Large intestine (tissue), 3 donors: ENCODE results near the gene HSCB. TPM values are rescaled to one million over a fixed set of nuclear protein-coding genes. Genes with fewer than 3 reads are reported as not detected.

Experiments
- DNase-seq, 2 donors: peaks; one replicate each; pipeline versions ENCODE4 v3.0.0 to v3.0.0-alpha.2; 2013
- H3K27ac ChIP-seq: one replicate; pipeline ENCODE4 v1.5.1; 2013; ENCODE audit warnings: low read length
- H3K27me3 ChIP-seq: 2 replicates; pipeline ENCODE4 v1.6.1; 2013; ENCODE audit warnings: low read length; ENCODE audit not compliant: control insufficient read depth, insufficient read depth
- H3K36me3 ChIP-seq: 2 replicates; pipeline ENCODE4 v1.6.1; 2013; ENCODE audit warnings: low read length; ENCODE audit not compliant: control insufficient read depth, insufficient read depth
- H3K4me1 ChIP-seq: one replicate; pipeline ENCODE4 v1.6.1; 2013; ENCODE audit warnings: low read length; ENCODE audit not compliant: control insufficient read depth, insufficient read depth
- H3K4me3 ChIP-seq: one replicate; pipeline ENCODE4 v1.5.1; 2013; ENCODE audit warnings: low read length
- H3K9me3 ChIP-seq: one replicate; pipeline ENCODE4 v1.6.1; 2013; ENCODE audit warnings: mild to moderate bottlenecking, low read depth, low read length, moderate library complexity; ENCODE audit not compliant: control insufficient read depth
- WGBS: methylation state at CpG from one replicate; pipeline ENCODE4 v1.1.5; 2013; ENCODE audit warnings: low lambda C conversion rate; ENCODE audit not compliant: insufficient coverage; 5-methylcytosine and 5-hydroxymethylcytosine counted together
- polyA plus RNA-seq: library from polyadenylated mRNA; unstranded; fragments of 120-200 nt; gene quantifications from one replicate; pipeline ENCODE4 v1.2.1, GENCODE V29; 2013

Gene HSCB
- polyA plus RNA-seq, 1 donor: 21.7 TPM

- no peak overlapping the region for H3K27ac ChIP-seq
- no peak overlapping the region for H3K4me3 ChIP-seq
- H3K9me3 ChIP-seq: no peaks in the 10 kb centered on the region
- 100% methylated on average over 1 of the region's 6 CpGs for WGBS
- no peak for DNase-seq
- no peaks in the 10 kb centered on the region for H3K27me3 ChIP-seq
- H3K36me3 ChIP-seq: no peaks in the 10 kb centered on the region
- no peaks in the 10 kb centered on the region for H3K4me1 ChIP-seq
These were observed 27.0 kb downstream of the HSCB start for GRCh38 chr22:28768701-28769393.

GRCh38 chr22:28769394-28770085 lies 27.7 kb downstream of the HSCB start:
- H3K4me1 ChIP-seq: no peaks in the 10 kb centered on the region
- no peak overlapping the region for H3K27ac ChIP-seq
- no peak overlapping the region for H3K4me3 ChIP-seq
- H3K27me3 ChIP-seq: no peaks in the 10 kb centered on the region
- 100% methylated on average over 1 of the region's 14 CpGs for WGBS
- no peaks in the 10 kb centered on the region for H3K9me3 ChIP-seq
- H3K36me3 ChIP-seq: peaks cover 3% of the 10 kb centered on the region
- no peak for DNase-seq

DNA sequence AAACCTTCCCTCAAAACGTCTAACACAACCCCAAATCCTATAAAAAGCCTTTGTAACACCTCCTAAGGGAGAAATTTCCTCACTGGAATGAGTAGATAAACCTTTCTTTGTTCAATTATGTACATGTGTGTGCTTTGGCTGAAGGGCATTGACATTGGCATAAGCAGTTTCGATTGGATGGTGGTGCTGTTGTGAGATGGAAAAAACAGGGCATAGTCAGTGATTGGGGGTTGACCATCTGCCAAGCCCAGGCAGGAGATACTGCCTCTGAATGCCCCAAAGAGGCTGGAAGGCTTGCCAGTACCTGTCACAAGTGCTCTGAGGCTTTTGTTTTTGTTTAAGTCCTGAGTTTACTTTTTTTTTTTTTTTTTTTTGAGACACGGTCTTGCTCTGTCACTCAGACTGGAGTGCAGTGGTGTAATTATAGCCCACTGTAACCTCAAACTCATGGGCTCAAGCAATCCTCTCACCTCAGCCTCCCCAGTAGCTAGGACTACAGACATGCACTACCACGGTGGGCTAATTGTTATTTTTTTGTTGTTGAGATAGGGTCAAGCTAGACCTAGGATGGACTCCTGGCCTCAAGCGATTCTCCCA lies 29.5 kb downstream of the HSCB start:
- H3K27me3 ChIP-seq: no peaks in the 10 kb centered on the region
- H3K27ac ChIP-seq: no peak overlapping the region
- WGBS: 100% methylated on average over 1 of the region's 5 CpGs
- peaks cover 9% of the 10 kb centered on the region for H3K36me3 ChIP-seq
- no peak overlapping the region for H3K4me3 ChIP-seq
- H3K4me1 ChIP-seq: no peaks in the 10 kb centered on the region
- no peak for DNase-seq
- no peaks in the 10 kb centered on the region for H3K9me3 ChIP-seq

DNA sequence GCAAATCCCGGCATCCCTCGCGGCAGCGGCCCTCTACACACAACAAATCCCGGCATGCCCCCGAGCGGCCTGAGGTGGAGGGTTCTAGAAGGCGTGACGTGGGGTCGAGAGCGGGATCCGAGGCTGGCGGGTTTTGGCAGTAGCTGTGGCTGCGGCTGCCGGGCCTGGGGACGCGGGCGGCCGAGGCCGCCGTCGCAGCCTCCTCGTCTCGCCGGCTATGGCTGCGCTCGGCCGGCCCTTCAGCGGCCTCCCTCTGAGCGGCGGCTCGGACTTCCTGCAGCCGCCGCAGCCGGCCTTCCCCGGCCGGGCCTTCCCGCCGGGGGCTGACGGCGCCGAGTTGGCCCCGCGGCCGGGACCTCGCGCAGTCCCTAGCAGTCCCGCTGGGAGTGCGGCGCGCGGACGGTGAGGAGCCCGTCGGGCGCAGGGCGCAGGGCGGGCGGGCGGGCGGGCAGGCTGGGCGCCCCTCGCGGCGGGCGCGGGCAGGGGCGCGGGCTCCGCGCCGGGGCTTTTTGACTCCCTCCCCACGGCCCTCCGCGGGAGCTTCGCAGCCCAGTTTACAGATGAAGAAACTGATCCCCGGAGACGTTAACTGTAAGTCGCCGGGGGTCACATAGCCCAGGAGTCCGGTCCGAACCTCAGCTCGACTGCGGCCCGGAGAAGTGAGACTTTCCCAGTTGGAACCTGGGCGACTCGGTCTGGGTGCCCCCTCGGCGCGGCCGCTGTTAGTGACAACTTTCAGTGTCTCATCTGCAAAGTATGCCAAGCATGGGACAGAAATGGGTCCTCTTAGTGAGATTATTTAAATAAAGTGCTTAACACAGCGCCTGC lies 31.0 kb downstream of the HSCB start, which contains the start of gene CCDC117:
Gene CCDC117 (plus strand): TSS at position 63 of the 828 bp plus-strand sequence. CDS start 155 bp downstream, at position 218.
- peak within 1 kb of the TSS; percentile 65 for H3K4me3 ChIP-seq
- no peaks in the 10 kb centered on the region for H3K9me3 ChIP-seq
- H3K27me3 ChIP-seq: no peaks in the 10 kb centered on the region
- H3K27ac ChIP-seq: peak within 1 kb of the TSS; percentile 88
- whole genome bisulfite sequencing: no CpG with 5 or more reads among the region's 92 CpGs
- no peaks in the 10 kb centered on the region for H3K4me1 ChIP-seq
- H3K36me3 ChIP-seq: peaks cover 14% of the 10 kb centered on the region
- peak; percentile 95 to 97 for DNase-seq

GRCh38 chr22:28773461-28773867 lies 31.6 kb downstream of the HSCB start:
- peak in 1 of 2 donors; percentile 63 for DNase-seq
- Histone ChIP-seq H3K27me3 (no peaks in the 10 kb centered on the region), H3K4me1 (no peaks in the 10 kb centered on the region), H3K9me3 (no peaks in the 10 kb centered on the region), H3K36me3 (peaks cover 18% of the 10 kb centered on the region), H3K27ac (peak overlapping the region; percentile 88), H3K4me3 (peak overlapping the region; percentile 65)
- WGBS: 20% methylated on average over 1 of the region's 10 CpGs

DNA sequence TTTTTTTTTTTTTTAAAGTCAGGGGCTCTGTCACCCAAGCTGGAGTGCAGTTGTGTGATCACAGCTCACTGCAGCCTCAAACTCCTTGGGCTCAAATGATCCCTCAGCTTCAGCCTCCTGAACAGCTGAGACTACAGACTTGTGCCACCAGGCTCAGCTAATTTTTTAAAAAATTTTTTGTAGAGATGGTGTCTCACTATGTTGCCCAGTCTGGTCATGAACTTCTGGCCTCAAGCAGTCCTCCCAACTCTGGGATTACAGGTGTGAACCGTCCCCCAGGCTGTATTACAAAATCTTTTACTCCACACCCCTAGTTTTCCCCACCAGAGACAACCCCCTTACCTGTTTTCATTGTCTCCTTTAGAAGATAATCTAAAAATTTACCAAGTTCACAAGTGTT lies 32.5 kb downstream of the HSCB start:
- Histone ChIP-seq H3K27me3 (no peaks in the 10 kb centered on the region), H3K4me3 (no peak overlapping the region), H3K27ac (no peak overlapping the region), H3K36me3 (peaks cover 18% of the 10 kb centered on the region), H3K4me1 (no peaks in the 10 kb centered on the region), H3K9me3 (no peaks in the 10 kb centered on the region)
- no CpG with 5 or more reads among the region's 1 CpG for WGBS
- DNase-seq: no peak

DNA sequence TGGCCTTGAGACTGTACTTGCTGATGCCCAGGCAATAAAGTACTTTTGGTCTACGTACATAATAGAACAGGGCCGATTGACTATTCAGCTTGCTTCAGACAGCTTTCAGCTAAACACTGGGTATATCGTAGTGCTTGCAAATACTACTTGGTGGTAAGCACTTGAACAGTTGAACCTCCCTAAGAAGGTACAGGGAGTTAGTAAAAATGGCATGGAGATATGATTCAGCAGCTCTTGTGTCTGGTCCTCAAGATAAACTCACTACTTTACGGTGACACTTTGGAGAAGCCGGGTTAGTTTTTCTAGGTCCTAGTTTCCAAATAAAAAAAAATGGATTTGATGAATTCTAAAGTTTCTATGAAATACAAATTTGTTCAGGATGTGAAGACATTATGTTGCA lies 38.0 kb downstream of the HSCB start:
- no peak overlapping the region for H3K4me3 ChIP-seq
- no peak overlapping the region for H3K27ac ChIP-seq
- no peaks in the 10 kb centered on the region for H3K27me3 ChIP-seq
- WGBS: 88% methylated on average over 2 of the region's 5 CpGs
- H3K4me1 ChIP-seq: peaks cover 27% of the 10 kb centered on the region
- no peaks in the 10 kb centered on the region for H3K9me3 ChIP-seq
- DNase-seq: no peak
- peaks cover 43% of the 10 kb centered on the region for H3K36me3 ChIP-seq

DNA sequence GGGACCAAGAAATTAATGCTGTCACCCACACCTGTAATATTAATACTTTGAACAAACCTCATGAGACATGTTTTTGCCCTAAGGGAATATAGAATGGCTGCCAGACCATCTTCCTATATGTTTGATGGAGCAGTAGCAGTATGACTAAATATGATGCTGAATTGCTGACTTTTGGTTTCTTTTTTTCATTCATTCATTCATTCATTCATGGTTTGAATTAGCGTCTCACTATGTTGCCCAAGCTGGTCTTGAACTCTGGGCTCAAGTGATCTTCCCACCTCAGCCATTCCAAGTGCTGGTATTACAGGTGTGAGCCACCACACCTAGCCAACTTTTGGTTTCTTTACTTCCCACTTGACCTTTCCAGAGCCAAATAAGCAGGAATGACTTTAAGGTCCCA lies 38.5 kb downstream of the HSCB start:
- no peaks in the 10 kb centered on the region for H3K27me3 ChIP-seq
- no peak for DNase-seq
- no peak overlapping the region for H3K4me3 ChIP-seq
- H3K36me3 ChIP-seq: peaks cover 48% of the 10 kb centered on the region
- no peaks in the 10 kb centered on the region for H3K9me3 ChIP-seq
- 100% methylated on average over 1 of the region's 1 CpG for WGBS
- H3K4me1 ChIP-seq: peaks cover 32% of the 10 kb centered on the region
- H3K27ac ChIP-seq: no peak overlapping the region

DNA sequence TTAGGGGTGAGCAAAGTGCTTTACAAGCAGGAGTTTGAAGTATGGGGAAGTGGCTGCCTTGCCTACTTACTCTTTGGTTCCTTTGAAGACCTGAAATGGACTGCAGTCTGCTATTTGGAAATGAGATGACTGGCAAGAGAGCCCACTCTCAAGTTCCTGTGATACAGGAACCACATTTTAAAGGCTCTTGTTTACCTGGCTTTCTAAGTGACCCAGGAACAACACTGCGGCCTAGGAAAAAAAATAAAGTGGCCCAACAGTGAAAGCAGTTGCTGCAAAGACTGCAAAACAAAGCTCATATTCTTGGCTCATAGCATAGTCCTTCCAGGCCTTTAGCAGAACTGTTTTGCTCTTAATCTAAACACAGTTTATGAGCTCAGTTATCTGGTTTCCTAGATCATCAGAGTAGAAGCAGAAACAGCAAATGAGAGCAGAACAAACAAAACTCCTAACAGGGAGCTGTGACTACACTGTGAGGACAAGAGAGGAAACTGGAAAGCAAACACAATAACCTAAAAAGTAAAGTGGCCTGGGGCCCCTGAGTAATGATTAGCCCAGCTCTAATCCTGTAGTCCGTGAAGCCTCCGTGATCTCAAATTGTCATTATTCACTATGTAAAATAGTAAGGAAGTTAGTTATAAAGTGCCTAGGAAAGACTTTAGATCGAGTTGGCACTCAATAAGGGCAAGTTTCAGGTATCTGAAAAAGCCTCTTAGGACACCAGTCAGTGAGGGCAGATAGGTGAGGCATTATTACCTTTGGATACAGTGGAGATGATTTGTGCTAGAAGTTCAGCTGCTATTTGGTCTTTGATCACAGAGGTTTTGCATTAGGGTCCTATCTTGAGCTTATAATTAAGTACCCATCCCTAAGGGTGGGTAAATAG lies 42.2 kb downstream of the HSCB start:
- H3K4me3 ChIP-seq: no peak overlapping the region
- no peaks in the 10 kb centered on the region for H3K27me3 ChIP-seq
- peaks cover 35% of the 10 kb centered on the region for H3K4me1 ChIP-seq
- peak overlapping the region; percentile 95 for H3K27ac ChIP-seq
- no CpG with 5 or more reads among the region's 4 CpGs for WGBS
- H3K9me3 ChIP-seq: no peaks in the 10 kb centered on the region
- peak; percentile 68 to 90 for DNase-seq
- H3K36me3 ChIP-seq: peaks cover 59% of the 10 kb centered on the region
